Mesendoderm (in vitro differentiated cells): ENCODE results near the gene DNAH17.

Experiments
- DNase-seq: peaks from one replicate; pipeline ENCODE4 v3.0.0; 2013
- H2AK5ac ChIP-seq: 2 replicates; pipeline ENCODE4 v1.6.1; 2013; ENCODE audit warnings: low read length, inconsistent platforms
- H2BK120ac ChIP-seq: 2 replicates; pipeline ENCODE4 v1.6.1; 2013; ENCODE audit warnings: low read depth, mild to moderate bottlenecking, low read length, moderate library complexity, mixed read lengths
- H2BK15ac ChIP-seq: replicated peaks from 2 replicates; pipeline ENCODE4 v1.6.1; 2013; ENCODE audit warnings: low read depth, mild to moderate bottlenecking, moderate library complexity
- H2BK5ac ChIP-seq: 2 replicates; pipeline ENCODE4 v1.6.1; 2013; ENCODE audit warnings: low read length, inconsistent platforms
- H3K18ac ChIP-seq: 2 replicates; pipeline ENCODE4 v1.6.1; 2013; ENCODE audit warnings: mild to moderate bottlenecking, low read length, mixed read lengths
- H3K23ac ChIP-seq: one replicate; pipeline ENCODE4 v1.6.1; 2013; ENCODE audit warnings: low read length
- H3K27ac ChIP-seq: 2 replicates; pipeline ENCODE4 v1.5.1; 2013; ENCODE audit warnings: low read depth, mild to moderate bottlenecking, inconsistent platforms, low read length, moderate library complexity
- H3K27me3 ChIP-seq: 2 replicates; pipeline ENCODE4 v1.6.1; 2013; ENCODE audit warnings: low read length, control low read depth, mild to moderate bottlenecking, inconsistent platforms; ENCODE audit not compliant: insufficient read depth, poor library complexity
- H3K36me3 ChIP-seq: 2 replicates; pipeline ENCODE4 v1.6.1; 2013; ENCODE audit warnings: low read length, inconsistent platforms; ENCODE audit not compliant: control insufficient read depth, insufficient read depth
- H3K4ac ChIP-seq: one replicate; pipeline ENCODE4 v1.6.1; 2013; ENCODE audit warnings: low read depth, mild to moderate bottlenecking, low read length, moderate library complexity
- H3K4me1 ChIP-seq: 2 replicates; pipeline ENCODE4 v1.6.1; 2013; ENCODE audit warnings: low read depth, low read length, inconsistent platforms; ENCODE audit not compliant: control insufficient read depth
- H3K4me2 ChIP-seq: 2 replicates; pipeline ENCODE4 v1.6.1; 2013; ENCODE audit warnings: low read length
- H3K4me3 ChIP-seq: 2 replicates; pipeline ENCODE4 v1.5.1; 2013; ENCODE audit warnings: mild to moderate bottlenecking, low read length
- H3K56ac ChIP-seq: one replicate; pipeline ENCODE4 v1.6.1; 2013; ENCODE audit warnings: low read length
- H3K79me1 ChIP-seq: 2 replicates; pipeline ENCODE4 v1.6.1; 2013; ENCODE audit warnings: low read length, inconsistent platforms
- H3K79me2 ChIP-seq: 2 replicates; pipeline ENCODE4 v1.6.1; 2013; ENCODE audit warnings: mild to moderate bottlenecking, low read length; ENCODE audit not compliant: control insufficient read depth, insufficient read depth
- H3K9ac ChIP-seq: 2 replicates; pipeline ENCODE4 v1.6.1; 2013; ENCODE audit warnings: low read length, inconsistent platforms
- H4K5ac ChIP-seq: one replicate; pipeline ENCODE4 v1.6.1; 2013; ENCODE audit warnings: low read length
- H4K8ac ChIP-seq: one replicate; pipeline ENCODE4 v1.6.1; 2013; ENCODE audit warnings: low read depth, mild to moderate bottlenecking, control low read depth, low read length, moderate library complexity
- WGBS: extraction: QIAGEN DNeasy Blood & Tissue Kit; methylation state at CpG from one replicate; pipeline ENCODE4 v1.1.7; 2013; ENCODE audit warnings: low lambda C conversion rate, missing lambda C conversion rate; ENCODE audit not compliant: insufficient coverage; ENCODE audit errors: extremely low coverage; 5-methylcytosine and 5-hydroxymethylcytosine counted together

The DNAH17 gene

DNA sequence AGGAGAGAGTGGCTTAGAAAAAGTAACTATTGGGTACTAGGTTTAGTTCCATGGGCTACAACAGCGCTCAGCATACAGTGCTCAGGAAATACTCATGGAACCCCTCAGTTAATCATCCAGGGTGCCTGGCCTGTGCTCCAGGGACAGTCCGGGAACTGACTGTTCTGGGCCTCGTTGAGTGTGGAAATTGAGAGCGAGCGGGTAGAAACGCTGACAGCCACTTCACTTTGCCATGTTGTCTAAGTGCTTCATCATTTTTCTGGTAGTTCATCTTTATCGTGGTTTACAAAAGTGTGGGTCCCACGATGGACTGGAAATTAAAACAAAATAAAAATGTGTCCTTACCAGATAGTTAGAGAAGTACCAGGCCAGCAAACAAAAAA is 31.6 kb upstream of the DNAH17 start:
- DNase-seq = no peak
- no peaks in the 10 kb centered on the region for H3K4me1 ChIP-seq
- H3K56ac ChIP-seq = no peak overlapping the region
- no peak overlapping the region for H3K23ac ChIP-seq
- no peaks in the 10 kb centered on the region for H3K27me3 ChIP-seq
- no peaks in the 10 kb centered on the region for H3K79me1 ChIP-seq
- no peak overlapping the region for H2BK120ac ChIP-seq
- H3K18ac ChIP-seq = no peak overlapping the region
- no peaks in the 10 kb centered on the region for H3K36me3 ChIP-seq
- H4K5ac ChIP-seq = no peak overlapping the region
- no peak overlapping the region for H3K4me3 ChIP-seq
- H2BK5ac ChIP-seq = no peak overlapping the region
- H3K4me2 ChIP-seq = no peak overlapping the region
- H3K4ac ChIP-seq = no peak overlapping the region
- WGBS = no CpG with 5 or more reads among the region's 8 CpGs
- no peak overlapping the region for H2BK15ac ChIP-seq
- H3K27ac ChIP-seq = no peak overlapping the region
- H3K9ac ChIP-seq = no peak overlapping the region
- H2AK5ac ChIP-seq = no peak overlapping the region
- H3K79me2 ChIP-seq = no peaks in the 10 kb centered on the region
- no peak overlapping the region for H4K8ac ChIP-seq

DNA sequence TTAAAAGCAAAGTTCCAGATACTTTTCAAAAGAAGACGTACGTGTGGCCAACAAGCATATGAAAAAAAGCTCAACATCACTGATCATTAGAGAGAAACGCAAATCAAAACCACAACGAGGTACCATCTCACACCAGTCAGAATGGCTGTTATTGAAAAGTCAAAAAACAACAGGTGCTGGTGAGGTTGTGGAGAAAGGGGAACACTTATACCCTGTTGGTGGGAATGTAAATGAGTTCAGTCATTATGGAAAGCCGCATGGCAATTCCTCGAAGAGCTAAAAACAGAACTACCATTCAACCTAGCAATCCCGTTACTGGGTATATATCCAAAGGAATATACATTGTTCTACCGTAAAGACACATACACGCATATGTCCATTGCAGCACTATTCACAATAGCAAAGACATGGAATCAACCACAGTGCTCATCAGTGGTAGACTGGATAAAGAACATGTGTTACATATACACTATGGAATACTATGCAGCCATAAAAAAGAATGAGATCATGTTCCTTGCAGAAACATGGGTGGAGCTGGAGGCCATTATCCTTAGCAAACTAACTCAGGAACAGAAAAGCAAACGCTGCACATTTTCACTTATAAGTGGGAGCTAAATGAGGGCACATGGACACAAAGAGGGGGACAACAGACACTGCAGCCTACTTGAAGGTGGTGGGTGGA is 31.1 kb upstream of the DNAH17 start:
- Histone ChIP-seq H3K4me2 (no peak overlapping the region), H3K4me1 (no peaks in the 10 kb centered on the region), H4K5ac (no peak overlapping the region), H3K23ac (no peak overlapping the region), H3K4me3 (no peak overlapping the region), H2BK5ac (no peak overlapping the region), H2AK5ac (no peak overlapping the region), H3K27me3 (no peaks in the 10 kb centered on the region), H2BK120ac (no peak overlapping the region), H3K79me2 (no peaks in the 10 kb centered on the region), H3K27ac (no peak overlapping the region), H3K56ac (no peak overlapping the region), H3K18ac (no peak overlapping the region), H4K8ac (no peak overlapping the region), H3K79me1 (no peaks in the 10 kb centered on the region), H3K9ac (no peak overlapping the region), H3K36me3 (no peaks in the 10 kb centered on the region), H3K4ac (no peak overlapping the region), H2BK15ac (no peak overlapping the region)
- no peak for DNase-seq
- WGBS = no CpG with 5 or more reads among the region's 10 CpGs

- Histone ChIP-seq H3K4me2 (no peak overlapping the region), H3K4me1 (no peaks in the 10 kb centered on the region), H3K36me3 (no peaks in the 10 kb centered on the region), H3K23ac (no peak overlapping the region), H3K4ac (no peak overlapping the region), H4K8ac (no peak overlapping the region), H3K79me1 (no peaks in the 10 kb centered on the region), H3K27me3 (no peaks in the 10 kb centered on the region), H2BK120ac (no peak overlapping the region), H3K79me2 (no peaks in the 10 kb centered on the region), H3K56ac (no peak overlapping the region), H3K18ac (no peak overlapping the region), H2BK5ac (no peak overlapping the region), H2AK5ac (no peak overlapping the region), H3K9ac (no peak overlapping the region), H4K5ac (no peak overlapping the region), H2BK15ac (no peak overlapping the region), H3K4me3 (no peak overlapping the region), H3K27ac (no peak overlapping the region)
- no CpG with 5 or more reads among the region's 6 CpGs for WGBS
- peak; percentile 58 for DNase-seq
These were observed 29.8 kb upstream of the DNAH17 start for GRCh38 chr17:78607038-78607437.

GRCh38 chr17:78605886-78606285 is 28.7 kb upstream of the DNAH17 start:
- no peak for DNase-seq
- Histone ChIP-seq H2BK15ac (no peak overlapping the region), H3K79me1 (no peaks in the 10 kb centered on the region), H2AK5ac (no peak overlapping the region), H4K8ac (no peak overlapping the region), H3K79me2 (no peaks in the 10 kb centered on the region), H3K23ac (no peak overlapping the region), H3K27ac (no peak overlapping the region), H2BK120ac (no peak overlapping the region), H3K36me3 (no peaks in the 10 kb centered on the region), H3K4me2 (no peak overlapping the region), H3K56ac (no peak overlapping the region), H3K4ac (no peak overlapping the region), H4K5ac (no peak overlapping the region), H3K18ac (no peak overlapping the region), H2BK5ac (no peak overlapping the region), H3K27me3 (no peaks in the 10 kb centered on the region), H3K4me3 (no peak overlapping the region), H3K4me1 (no peaks in the 10 kb centered on the region), H3K9ac (no peak overlapping the region)
- no CpG with 5 or more reads among the region's 6 CpGs for WGBS

DNA sequence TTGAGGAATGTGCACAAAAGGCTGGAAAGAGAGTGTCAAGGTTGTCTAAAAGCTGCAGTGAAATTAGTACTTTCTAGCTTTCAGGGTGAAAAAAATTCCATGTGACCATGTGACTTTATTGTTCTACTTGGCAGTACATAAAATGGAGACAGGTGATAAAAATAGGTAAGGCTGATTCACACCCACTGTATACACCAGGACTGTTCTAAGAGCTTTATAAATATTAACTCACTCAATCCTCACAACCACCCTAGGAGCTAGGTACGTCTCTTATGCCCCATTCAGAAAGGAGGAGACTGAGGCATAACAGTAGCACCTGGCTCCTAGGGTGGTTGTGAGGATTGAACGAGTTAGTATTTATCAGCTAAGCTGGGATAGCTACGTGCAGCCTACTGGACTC is 28.2 kb upstream of the DNAH17 start:
- no peak overlapping the region for H3K4me2 ChIP-seq
- no peak for DNase-seq
- H2BK120ac ChIP-seq = no peak overlapping the region
- WGBS = no CpG with 5 or more reads among the region's 3 CpGs
- H3K56ac ChIP-seq = no peak overlapping the region
- H3K23ac ChIP-seq = no peak overlapping the region
- no peaks in the 10 kb centered on the region for H3K79me2 ChIP-seq
- no peak overlapping the region for H3K27ac ChIP-seq
- H2AK5ac ChIP-seq = no peak overlapping the region
- H2BK5ac ChIP-seq = no peak overlapping the region
- H3K18ac ChIP-seq = no peak overlapping the region
- H3K4me1 ChIP-seq = no peaks in the 10 kb centered on the region
- no peak overlapping the region for H4K8ac ChIP-seq
- H3K4ac ChIP-seq = no peak overlapping the region
- H3K36me3 ChIP-seq = no peaks in the 10 kb centered on the region
- H3K27me3 ChIP-seq = no peaks in the 10 kb centered on the region
- H2BK15ac ChIP-seq = no peak overlapping the region
- no peak overlapping the region for H4K5ac ChIP-seq
- no peak overlapping the region for H3K9ac ChIP-seq
- H3K4me3 ChIP-seq = no peak overlapping the region
- H3K79me1 ChIP-seq = no peaks in the 10 kb centered on the region

- no peak overlapping the region for H2BK15ac ChIP-seq
- H3K27ac ChIP-seq = no peak overlapping the region
- H3K4me1 ChIP-seq = no peaks in the 10 kb centered on the region
- no peak overlapping the region for H4K5ac ChIP-seq
- no peak overlapping the region for H4K8ac ChIP-seq
- no peak for DNase-seq
- H3K18ac ChIP-seq = no peak overlapping the region
- WGBS = no CpG with 5 or more reads among the region's 6 CpGs
- H3K27me3 ChIP-seq = no peaks in the 10 kb centered on the region
- H2BK120ac ChIP-seq = no peak overlapping the region
- no peak overlapping the region for H3K56ac ChIP-seq
- no peak overlapping the region for H2AK5ac ChIP-seq
- no peak overlapping the region for H3K4me2 ChIP-seq
- no peaks in the 10 kb centered on the region for H3K36me3 ChIP-seq
- H3K4me3 ChIP-seq = no peak overlapping the region
- H3K4ac ChIP-seq = no peak overlapping the region
- H3K79me2 ChIP-seq = no peaks in the 10 kb centered on the region
- H2BK5ac ChIP-seq = no peak overlapping the region
- no peak overlapping the region for H3K23ac ChIP-seq
- H3K9ac ChIP-seq = no peak overlapping the region
- no peaks in the 10 kb centered on the region for H3K79me1 ChIP-seq
These were observed 25.1 kb upstream of the DNAH17 start for GRCh38 chr17:78602246-78602645.
